ENCODE results near the gene ALDH1B1.

ALDH1B1 gene

DNA sequence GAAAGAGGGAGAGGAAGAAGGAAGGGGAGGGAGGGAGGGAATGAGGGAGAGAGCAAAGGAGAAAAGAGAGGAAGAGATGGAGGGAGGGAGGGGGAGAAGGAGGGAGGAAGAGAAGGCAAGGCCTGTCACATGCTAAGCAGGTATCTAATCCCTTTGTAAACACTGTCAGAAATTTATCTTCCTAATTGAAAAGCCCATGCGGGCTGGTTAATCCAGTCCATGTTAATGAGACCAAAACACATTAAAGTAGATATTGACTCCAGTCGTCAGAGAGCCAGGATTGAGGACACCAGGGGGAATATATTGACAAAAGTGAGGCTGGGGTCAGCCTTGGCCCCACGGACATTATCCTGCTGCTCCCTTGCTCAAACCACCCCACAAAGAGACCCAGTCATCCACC is 37.4 kb upstream of the ALDH1B1 start:
- Histone ChIP-seq H3K4me1 (ENCODE audit: control insufficient read depth, low read depth, low read length) (peaks cover 11% of the 10 kb centered on the region), H3K36me3 (ENCODE audit: control insufficient read depth, low read depth, low read length) (no peaks in the 10 kb centered on the region), H3K27ac (ENCODE audit: low read length) (no peak overlapping the region), H3K4me3 (ENCODE audit: low read length) (no peak overlapping the region), H3K9ac (ENCODE audit: low read length) (no peak overlapping the region), H3K27me3 (ENCODE audit: control insufficient read depth, insufficient read depth, low read length) (peaks cover 43% of the 10 kb centered on the region), H3K9me3 (ENCODE audit: control insufficient read depth, low read depth, low read length) (no peaks in the 10 kb centered on the region)

DNA sequence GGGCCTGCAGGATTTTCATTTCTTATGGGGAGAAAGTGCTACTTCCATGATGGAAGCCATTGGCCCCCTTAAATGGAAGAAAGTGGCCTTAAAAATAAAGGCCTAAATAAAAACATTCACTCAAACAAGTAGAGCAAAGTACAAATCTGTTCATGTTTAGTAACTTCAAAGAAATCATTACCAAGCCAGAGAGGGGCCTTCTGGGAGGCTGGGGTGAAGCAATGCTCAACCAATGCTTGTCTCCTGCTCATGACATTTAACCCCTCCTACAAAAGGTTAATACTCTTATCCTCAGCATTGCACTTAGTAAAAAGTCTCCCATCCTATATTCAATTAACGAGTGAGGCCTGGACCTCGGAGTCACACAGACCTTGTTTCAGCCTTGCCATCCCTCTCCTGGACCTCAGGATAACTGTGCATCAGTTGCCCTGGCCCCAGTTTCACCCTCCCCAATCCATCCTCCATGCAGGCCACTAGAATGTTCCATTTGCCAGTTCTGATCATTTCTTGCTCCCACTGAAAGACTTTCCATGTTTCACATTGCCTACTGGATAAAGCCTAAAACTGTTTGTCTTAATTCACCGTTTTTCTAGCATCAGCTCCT is 36.9 kb upstream of the ALDH1B1 start:
- no peak overlapping the region for H3K9ac ChIP-seq (ENCODE audit: low read length)
- no peaks in the 10 kb centered on the region for H3K9me3 ChIP-seq (ENCODE audit: control insufficient read depth, low read depth, low read length)
- H3K36me3 ChIP-seq (ENCODE audit: control insufficient read depth, low read depth, low read length), result no peaks in the 10 kb centered on the region
- H3K4me3 ChIP-seq (ENCODE audit: low read length), result no peak overlapping the region
- H3K27me3 ChIP-seq (ENCODE audit: control insufficient read depth, insufficient read depth, low read length), result peaks cover 42% of the 10 kb centered on the region
- peaks cover 11% of the 10 kb centered on the region for H3K4me1 ChIP-seq (ENCODE audit: control insufficient read depth, low read depth, low read length)
- no peak overlapping the region for H3K27ac ChIP-seq (ENCODE audit: low read length)

- no peaks in the 10 kb centered on the region for H3K36me3 ChIP-seq (ENCODE audit: control insufficient read depth, low read depth, low read length)
- H3K27me3 ChIP-seq (ENCODE audit: control insufficient read depth, insufficient read depth, low read length), result peaks cover 31% of the 10 kb centered on the region
- no peak overlapping the region for H3K4me3 ChIP-seq (ENCODE audit: low read length)
- H3K9ac ChIP-seq (ENCODE audit: low read length), result no peak overlapping the region
- peaks cover 11% of the 10 kb centered on the region for H3K4me1 ChIP-seq (ENCODE audit: control insufficient read depth, low read depth, low read length)
- no peaks in the 10 kb centered on the region for H3K9me3 ChIP-seq (ENCODE audit: control insufficient read depth, low read depth, low read length)
- no peak overlapping the region for H3K27ac ChIP-seq (ENCODE audit: low read length)
Observed at GRCh38 chr9:38356851-38357250, 35.7 kb upstream of the ALDH1B1 start.

GRCh38 chr9:38357350-38358114 is 35.0 kb upstream of the ALDH1B1 start:
- H3K27me3 ChIP-seq (ENCODE audit: control insufficient read depth, insufficient read depth, low read length), result peaks cover 25% of the 10 kb centered on the region
- no peaks in the 10 kb centered on the region for H3K36me3 ChIP-seq (ENCODE audit: control insufficient read depth, low read depth, low read length)
- no peak overlapping the region for H3K9ac ChIP-seq (ENCODE audit: low read length)
- H3K4me3 ChIP-seq (ENCODE audit: low read length), result no peak overlapping the region
- H3K9me3 ChIP-seq (ENCODE audit: control insufficient read depth, low read depth, low read length), result no peaks in the 10 kb centered on the region
- H3K27ac ChIP-seq (ENCODE audit: low read length), result no peak overlapping the region
- H3K4me1 ChIP-seq (ENCODE audit: control insufficient read depth, low read depth, low read length), result peaks cover 8% of the 10 kb centered on the region

DNA sequence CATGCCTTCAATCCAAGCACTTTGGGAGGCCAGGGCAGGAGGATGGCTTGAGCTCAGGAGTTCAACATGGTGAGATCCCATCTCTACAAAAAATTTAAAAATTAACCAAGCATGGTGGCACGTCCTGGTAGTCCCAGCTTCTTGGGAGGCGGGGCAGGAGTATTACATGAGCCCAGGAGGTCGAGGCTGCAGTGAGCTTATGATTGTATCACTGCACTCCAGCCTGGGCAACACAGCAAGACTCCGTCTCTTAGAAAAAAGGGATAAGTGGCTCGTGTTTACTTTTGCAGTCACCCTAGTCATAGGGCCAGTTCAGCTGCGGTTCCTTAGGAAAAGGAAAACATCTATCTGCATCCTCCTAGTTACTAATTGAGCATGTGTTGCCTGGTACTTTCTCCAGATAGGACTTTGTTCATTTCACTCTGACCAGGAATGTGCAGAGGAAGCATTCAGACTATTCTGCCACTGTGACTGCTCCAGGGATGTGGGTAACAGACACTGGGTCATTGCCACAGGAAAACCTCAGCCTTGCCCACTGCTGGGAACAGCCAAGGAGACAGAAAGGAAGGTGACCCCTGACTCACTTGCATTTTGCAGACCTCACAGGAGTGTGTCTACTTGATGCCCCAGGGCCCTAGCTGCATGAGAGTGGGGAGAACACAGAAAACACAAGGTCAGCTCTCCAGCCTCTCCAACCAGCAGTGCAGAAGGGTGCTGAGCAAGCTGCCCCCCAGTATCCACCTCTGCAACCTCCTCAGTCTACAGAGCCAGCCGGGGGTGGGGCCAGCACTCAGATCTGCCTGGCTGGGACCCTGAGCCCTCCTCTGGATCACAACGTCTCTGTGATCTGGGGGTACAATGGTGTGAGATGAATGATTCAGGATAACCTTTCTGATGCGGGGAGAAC is 33.9 kb upstream of the ALDH1B1 start:
- Histone ChIP-seq H3K36me3 (ENCODE audit: control insufficient read depth, low read depth, low read length) (no peaks in the 10 kb centered on the region), H3K9ac (ENCODE audit: low read length) (no peak overlapping the region), H3K27me3 (ENCODE audit: control insufficient read depth, insufficient read depth, low read length) (peaks cover 14% of the 10 kb centered on the region), H3K4me1 (ENCODE audit: control insufficient read depth, low read depth, low read length) (no peaks in the 10 kb centered on the region), H3K4me3 (ENCODE audit: low read length) (no peak overlapping the region), H3K27ac (ENCODE audit: low read length) (no peak overlapping the region), H3K9me3 (ENCODE audit: control insufficient read depth, low read depth, low read length) (no peaks in the 10 kb centered on the region)

DNA sequence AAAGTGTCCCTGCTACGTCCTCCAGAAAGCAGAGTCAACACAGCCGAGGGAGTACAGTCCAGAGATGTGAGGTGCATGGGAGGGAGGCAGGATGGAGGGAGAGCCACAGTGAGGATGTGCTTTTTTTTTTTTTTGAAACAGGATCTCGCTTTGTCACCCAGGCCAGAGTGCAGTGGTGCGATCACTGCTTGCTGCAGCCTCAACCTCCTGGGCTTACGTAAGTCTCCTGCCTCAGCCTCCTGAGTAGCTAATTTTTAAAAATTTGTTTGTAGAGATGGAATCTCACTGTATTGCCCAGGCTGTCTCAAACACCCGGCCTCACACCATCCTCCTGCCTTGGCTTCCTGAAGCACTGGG is 33.2 kb upstream of the ALDH1B1 start:
- Histone ChIP-seq H3K9me3 (ENCODE audit: control insufficient read depth, low read depth, low read length) (no peaks in the 10 kb centered on the region), H3K27ac (ENCODE audit: low read length) (no peak overlapping the region), H3K9ac (ENCODE audit: low read length) (no peak overlapping the region), H3K36me3 (ENCODE audit: control insufficient read depth, low read depth, low read length) (no peaks in the 10 kb centered on the region), H3K27me3 (ENCODE audit: control insufficient read depth, insufficient read depth, low read length) (peaks cover 8% of the 10 kb centered on the region), H3K4me3 (ENCODE audit: low read length) (no peak overlapping the region), H3K4me1 (ENCODE audit: control insufficient read depth, low read depth, low read length) (no peaks in the 10 kb centered on the region)

GRCh38 chr9:38359689-38360385 is 32.7 kb upstream of the ALDH1B1 start:
- Histone ChIP-seq H3K9ac (ENCODE audit: low read length) (no peak overlapping the region), H3K27ac (ENCODE audit: low read length) (no peak overlapping the region), H3K27me3 (ENCODE audit: control insufficient read depth, insufficient read depth, low read length) (peaks cover 4% of the 10 kb centered on the region), H3K9me3 (ENCODE audit: control insufficient read depth, low read depth, low read length) (no peaks in the 10 kb centered on the region), H3K36me3 (ENCODE audit: control insufficient read depth, low read depth, low read length) (no peaks in the 10 kb centered on the region), H3K4me1 (ENCODE audit: control insufficient read depth, low read depth, low read length) (no peaks in the 10 kb centered on the region), H3K4me3 (ENCODE audit: low read length) (no peak overlapping the region)

GRCh38 chr9:38360839-38361472 is 31.5 kb upstream of the ALDH1B1 start:
- no peaks in the 10 kb centered on the region for H3K4me1 ChIP-seq (ENCODE audit: control insufficient read depth, low read depth, low read length)
- H3K27ac ChIP-seq (ENCODE audit: low read length), result no peak overlapping the region
- no peak overlapping the region for H3K9ac ChIP-seq (ENCODE audit: low read length)
- H3K36me3 ChIP-seq (ENCODE audit: control insufficient read depth, low read depth, low read length), result no peaks in the 10 kb centered on the region
- H3K9me3 ChIP-seq (ENCODE audit: control insufficient read depth, low read depth, low read length), result no peaks in the 10 kb centered on the region
- no peak overlapping the region for H3K4me3 ChIP-seq (ENCODE audit: low read length)
- H3K27me3 ChIP-seq (ENCODE audit: control insufficient read depth, insufficient read depth, low read length), result no peaks in the 10 kb centered on the region

- Histone ChIP-seq H3K9me3 (ENCODE audit: control insufficient read depth, low read depth, low read length) (no peaks in the 10 kb centered on the region), H3K36me3 (ENCODE audit: control insufficient read depth, low read depth, low read length) (no peaks in the 10 kb centered on the region), H3K27ac (ENCODE audit: low read length) (no peak overlapping the region), H3K27me3 (ENCODE audit: control insufficient read depth, insufficient read depth, low read length) (no peaks in the 10 kb centered on the region), H3K4me1 (ENCODE audit: control insufficient read depth, low read depth, low read length) (no peaks in the 10 kb centered on the region), H3K9ac (ENCODE audit: low read length) (no peak overlapping the region), H3K4me3 (ENCODE audit: low read length) (no peak overlapping the region)
Observed at GRCh38 chr9:38361473-38361850, 31.0 kb upstream of the ALDH1B1 start.

DNA sequence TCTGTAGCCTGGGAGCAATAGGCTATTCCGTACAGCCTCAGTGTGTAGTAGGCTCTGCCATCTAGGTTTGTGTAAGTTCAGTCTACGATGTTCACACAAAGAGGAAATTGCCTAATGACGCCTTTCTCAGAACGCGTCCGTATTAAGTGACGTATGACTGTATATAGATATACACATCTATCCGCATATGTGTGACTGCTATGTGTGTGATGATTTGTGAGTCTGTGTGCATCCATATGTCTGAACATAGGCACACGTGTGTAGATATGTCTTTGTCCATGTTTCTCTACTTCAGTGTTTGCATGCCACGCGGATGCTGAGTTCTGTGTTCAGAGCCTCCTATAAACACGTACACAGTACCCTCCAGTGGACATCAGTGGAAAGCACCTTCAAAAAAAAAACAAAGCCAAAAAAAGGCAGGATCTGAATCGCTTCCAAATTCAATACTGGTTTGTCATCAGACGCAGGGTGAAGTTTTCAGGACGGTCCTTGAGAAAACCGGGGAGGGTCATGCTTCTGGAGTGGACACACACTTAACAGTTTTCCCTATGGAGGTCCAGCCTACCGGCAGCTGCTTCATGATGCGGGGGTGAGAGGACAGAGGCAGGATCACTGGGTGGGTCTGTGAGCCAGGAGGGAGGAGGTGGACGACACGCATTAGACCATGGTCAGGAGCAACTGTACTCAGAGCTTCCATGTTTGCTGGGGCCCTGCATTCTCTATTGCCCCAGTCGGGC is 29.5 kb upstream of the ALDH1B1 start:
- Histone ChIP-seq H3K4me3 (ENCODE audit: low read length) (no peak overlapping the region), H3K36me3 (ENCODE audit: control insufficient read depth, low read depth, low read length) (no peaks in the 10 kb centered on the region), H3K27ac (ENCODE audit: low read length) (no peak overlapping the region), H3K27me3 (ENCODE audit: control insufficient read depth, insufficient read depth, low read length) (no peaks in the 10 kb centered on the region), H3K9ac (ENCODE audit: low read length) (no peak overlapping the region), H3K4me1 (ENCODE audit: control insufficient read depth, low read depth, low read length) (no peaks in the 10 kb centered on the region), H3K9me3 (ENCODE audit: control insufficient read depth, low read depth, low read length) (no peaks in the 10 kb centered on the region)

Measured in iPS-18a (cell line).